B cell (primary cell): Measurements from ENCODE around the gene PRLR. TPM values are rescaled to one million over a fixed set of nuclear protein-coding genes. Genes with fewer than 3 reads are reported as not detected.

Experiments used
- ATAC-seq: fragments of 200-7000 bp; cut with Tn5 transposase; one replicate; pipeline ENCODE4 v1.10.0; 2021; ENCODE audit warnings: low read depth, mild to moderate bottlenecking, moderate number of reproducible peaks, moderate library complexity
- CTCF ChIA-PET: fragments of 350-600 bp; sonication (Branson Sonifier 250); formaldehyde crosslinking; loops from one replicate; lab custom pipeline; 2021; ENCODE audit warnings: antibody characterized with exemption, inconsistent platforms; lab: Charles Lee
- POLR2A ChIA-PET: fragments of 350-600 bp; sonication (Branson Sonifier 250); formaldehyde crosslinking; loops from one replicate; lab custom pipeline; 2021; ENCODE audit warnings: antibody characterized with exemption; lab: Charles Lee
- DNase-seq: peaks from one replicate; pipeline ENCODE4 v3.0.0; 2013
- H2AFZ ChIP-seq: 2 replicates; pipeline ENCODE4 v1.6.1; 2012; ENCODE audit warnings: mild to moderate bottlenecking, low read depth, low read length; ENCODE audit not compliant: insufficient read depth, poor library complexity, severe bottlenecking
- H3K27ac ChIP-seq, 2 donors: 1 replicate in 1 of 2; 2 replicates in 1 of 2; pipeline ENCODE4 v1.5.1; 2012 to 2013; ENCODE audit warnings: low read length in 2 of 2, mild to moderate bottlenecking in 2 of 2, moderate library complexity in 1 of 2
- H3K27me3 ChIP-seq, 4 experiments: fragments of 200-600 bp in 1 of 4; sonication (generic) in 1 of 4; replicated peaks in 1 of 4; 1 replicate in 2 of 4; 2 replicates in 2 of 4; pipeline versions ENCODE4 v1.6.1 to v1.7.0; 2013 to 2016; ENCODE audit warnings: low read length in 3 of 4, mild to moderate bottlenecking in 2 of 4, mixed read lengths in 1 of 4, moderate library complexity in 1 of 4; ENCODE audit not compliant: insufficient read depth in 4 of 4, control insufficient read depth in 3 of 4; ENCODE audit errors: control extremely low read depth in 1 of 4
- H3K36me3 ChIP-seq, 2 experiments: replicated peaks in 1 of 2; 1 replicate in 1 of 2; 2 replicates in 1 of 2; pipeline versions ENCODE4 v1.6.1 to v1.7.1; 2013; ENCODE audit warnings: low read length in 1 of 2; ENCODE audit not compliant: insufficient read depth in 2 of 2, control insufficient read depth in 1 of 2; ENCODE audit errors: control extremely low read depth in 1 of 2, extremely low read depth in 1 of 2
- H3K4me1 ChIP-seq, 2 donors: fragments of 200-600 bp in 1 of 2; sonication (generic) in 1 of 2; 1 replicate in 1 of 2; 2 replicates in 1 of 2; pipeline versions ENCODE4 v1.5.1 to v1.6.1; 2013 to 2017; ENCODE audit warnings: low read length in 2 of 2; ENCODE audit not compliant: control insufficient read depth in 2 of 2, insufficient read depth in 2 of 2
- H3K4me2 ChIP-seq: replicated peaks from 2 replicates; pipeline ENCODE3; 2012; ENCODE audit warnings: mild to moderate bottlenecking, low read depth, low read length; ENCODE audit not compliant: poor library complexity, severe bottlenecking
- H3K4me3 ChIP-seq, 5 experiments: fragments of 200-600 bp in 1 of 5; sonication (generic) in 1 of 5; 1 replicate in 3 of 5; 2 replicates in 2 of 5; pipeline versions ENCODE4 v1.5.1 to v1.7.0; 2011 to 2016; ENCODE audit warnings: low read length in 4 of 5, mild to moderate bottlenecking in 4 of 5, low read depth in 2 of 5, control low read depth in 1 of 5, moderate library complexity in 1 of 5; ENCODE audit not compliant: insufficient read depth in 1 of 5; ENCODE audit errors: control extremely low read depth in 1 of 5, extremely low read depth in 1 of 5
- H3K79me2 ChIP-seq: fragments of 200-600 bp; sonication (generic); one replicate; pipeline ENCODE4 v1.6.0; 2016; ENCODE audit warnings: low read length; ENCODE audit not compliant: control insufficient read depth, insufficient read depth
- H3K9ac ChIP-seq: fragments of 200-600 bp; sonication (generic); 2 replicates; pipeline ENCODE4 v1.6.1; 2017; ENCODE audit warnings: mild to moderate bottlenecking, low read length, moderate library complexity
- H3K9me3 ChIP-seq, 3 donors: one replicate each; pipeline versions ENCODE4 v1.6.1 to v1.7.1; 2013; ENCODE audit warnings: low read length in 2 of 3; ENCODE audit not compliant: control insufficient read depth in 2 of 3, insufficient read depth in 1 of 3; ENCODE audit errors: control extremely low read depth in 1 of 3
- H4K20me1 ChIP-seq: 2 replicates; pipeline ENCODE4 v1.6.0; 2012; ENCODE audit warnings: mild to moderate bottlenecking, low read length; ENCODE audit not compliant: insufficient read depth, control insufficient read depth, poor library complexity, severe bottlenecking
- H3K27ac Mint-ChIP-seq: one replicate; pipeline ENCODE4 v1.8.0; 2021; ENCODE audit warnings: mixed read lengths
- H3K27me3 Mint-ChIP-seq: one replicate; pipeline ENCODE4 v1.8.0; 2021; ENCODE audit warnings: mixed read lengths
- H3K4me1 Mint-ChIP-seq: one replicate; pipeline ENCODE4 v1.8.0; 2021; ENCODE audit warnings: mixed read lengths
- H3K4me3 Mint-ChIP-seq: one replicate; pipeline ENCODE4 v1.8.0; 2021; ENCODE audit warnings: mixed read lengths
- H3K9me3 Mint-ChIP-seq: one replicate; pipeline ENCODE4 v1.8.0; 2022; ENCODE audit warnings: mixed read lengths; ENCODE audit not compliant: insufficient read depth
- EZH2 ChIP-seq: IDR thresholded peaks from 2 replicates; pipeline ENCODE4 v1.6.1; 2012; ENCODE audit warnings: borderline replicate concordance, low read depth, mild to moderate bottlenecking, moderate library complexity, low read length; ENCODE audit not compliant: insufficient read depth, poor library complexity, severe bottlenecking
- WGBS: methylation state at CpG from one replicate; pipeline ENCODE4 v1.1.5; 2013; ENCODE audit warnings: missing lambda C conversion rate; ENCODE audit not compliant: insufficient coverage; 5-methylcytosine and 5-hydroxymethylcytosine counted together
- intact Hi-C: fragments of 100-400 bp; cut with micrococcal nuclease; formaldehyde crosslinking; loops from one replicate; pipeline ENCODE4 v1.10.0; 2022
- polyA plus RNA-seq: library from polyadenylated mRNA; depleted of rRNA; stranded (reverse); fragments of >200 nt; gene quantifications from 2 replicates; pipeline ENCODE4 v1.2.3, GENCODE V29; 2012
- total RNA-seq, 2 donors: library from RNA; stranded (reverse); fragments of 120-200 nt in 1 of 2; gene quantifications; 1 replicate in 1 of 2; 2 replicates in 1 of 2; pipeline versions ENCODE4 v1.2.3 to v1.2.4, GENCODE V29; 2013 to 2022
- TF ChIP-seq, protein P1 (sequence below): fragments of 200-600 bp; IDR thresholded peaks from one replicate; pipeline ENCODE4 v1.8.0; 2022; ENCODE audit warnings: antibody characterized with exemption, mild to moderate bottlenecking

The PRLR gene
- total and polyA plus RNA-seq, 2 donors (not counting 1 experiment from before 2014, with no cell fraction given): 0.39 TPM; not detected in 1

DNA sequence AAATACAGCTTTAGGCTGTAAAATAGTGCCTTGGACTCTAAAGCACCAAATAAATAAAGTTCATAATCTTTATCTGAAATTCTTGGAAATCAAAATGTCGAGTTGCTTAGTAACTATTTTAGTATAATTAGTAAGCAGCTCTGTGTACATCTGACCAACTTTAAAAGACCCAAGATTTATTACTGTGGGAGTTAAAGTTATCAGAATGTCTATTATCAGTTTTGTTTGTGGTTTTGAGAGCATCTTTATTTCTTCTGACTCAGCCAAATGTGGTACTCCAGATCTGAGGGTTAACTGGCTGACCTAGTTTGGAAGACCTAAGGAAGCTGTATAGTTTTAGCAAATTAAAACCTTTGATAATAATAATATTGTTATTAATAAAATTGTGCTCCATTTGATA, 81.2 kb downstream of the PRLR start:
- CTCF ChIA-PET: interaction anchor here (1.4 kb wide), 1 partner anchor 777 kb away, joined by 3 read pairs; no protein-coding TSS in a partner anchor
- peaks cover 5 to 7% of the 10 kb centered on the region in 2 donors for H3K4me1 ChIP-seq
- no CpG with 5 or more reads among the region's 1 CpG for WGBS
- intact Hi-C loops: no loop called here
- no peak for DNase-seq
- POLR2A ChIA-PET: no interaction called here
- ATAC-seq: no peak
- H3K4me2 ChIP-seq: no peak overlapping the region
- H3K4me3 ChIP-seq: no peak overlapping the region
- no peaks in the 10 kb centered on the region for H3K36me3 ChIP-seq
- H3K9me3 ChIP-seq: no peaks in the 10 kb centered on the region
- peaks cover 26% of the 10 kb centered on the region for H3K27me3 Mint-ChIP-seq
- no peaks in the 10 kb centered on the region for H3K79me2 ChIP-seq
- no peak for TF ChIP-seq EZH2
- TF ChIP-seq, protein P1, sequence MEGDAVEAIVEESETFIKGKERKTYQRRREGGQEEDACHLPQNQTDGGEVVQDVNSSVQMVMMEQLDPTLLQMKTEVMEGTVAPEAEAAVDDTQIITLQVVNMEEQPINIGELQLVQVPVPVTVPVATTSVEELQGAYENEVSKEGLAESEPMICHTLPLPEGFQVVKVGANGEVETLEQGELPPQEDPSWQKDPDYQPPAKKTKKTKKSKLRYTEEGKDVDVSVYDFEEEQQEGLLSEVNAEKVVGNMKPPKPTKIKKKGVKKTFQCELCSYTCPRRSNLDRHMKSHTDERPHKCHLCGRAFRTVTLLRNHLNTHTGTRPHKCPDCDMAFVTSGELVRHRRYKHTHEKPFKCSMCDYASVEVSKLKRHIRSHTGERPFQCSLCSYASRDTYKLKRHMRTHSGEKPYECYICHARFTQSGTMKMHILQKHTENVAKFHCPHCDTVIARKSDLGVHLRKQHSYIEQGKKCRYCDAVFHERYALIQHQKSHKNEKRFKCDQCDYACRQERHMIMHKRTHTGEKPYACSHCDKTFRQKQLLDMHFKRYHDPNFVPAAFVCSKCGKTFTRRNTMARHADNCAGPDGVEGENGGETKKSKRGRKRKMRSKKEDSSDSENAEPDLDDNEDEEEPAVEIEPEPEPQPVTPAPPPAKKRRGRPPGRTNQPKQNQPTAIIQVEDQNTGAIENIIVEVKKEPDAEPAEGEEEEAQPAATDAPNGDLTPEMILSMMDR: no peak
- H2AFZ ChIP-seq: no peak overlapping the region
- H3K27ac Mint-ChIP-seq: no peak overlapping the region
- H3K4me1 Mint-ChIP-seq: peaks cover 6% of the 10 kb centered on the region
- no peaks in the 10 kb centered on the region for H4K20me1 ChIP-seq
- H3K4me3 Mint-ChIP-seq: no peak overlapping the region
- no peak overlapping the region for H3K9ac ChIP-seq
- no peak overlapping the region for H3K27ac ChIP-seq
- H3K27me3 ChIP-seq: no peaks in the 10 kb centered on the region
- no peaks in the 10 kb centered on the region for H3K9me3 Mint-ChIP-seq

DNA sequence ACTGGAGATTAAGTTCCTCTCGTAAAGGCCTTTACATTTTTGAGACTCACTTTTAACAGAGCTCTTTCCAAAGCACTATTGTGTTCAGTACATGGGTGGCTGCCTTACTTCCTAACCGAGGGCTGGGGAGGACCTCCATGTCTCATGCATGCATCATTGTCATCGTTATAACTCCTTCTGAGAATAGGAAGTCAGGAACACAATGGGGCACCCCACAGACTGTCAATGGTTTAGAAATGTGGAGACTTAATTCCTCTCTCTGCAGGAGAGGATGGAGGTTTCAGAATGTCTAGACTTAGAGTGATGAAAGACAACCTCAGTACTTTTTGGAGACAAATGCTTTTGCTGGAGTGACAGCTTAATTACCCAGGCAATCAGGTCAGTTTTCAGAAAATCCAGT, 83.9 kb downstream of the PRLR start:
- Histone ChIP-seq H3K9me3 (no peaks in the 10 kb centered on the region), H3K36me3 (no peaks in the 10 kb centered on the region), H3K27ac (no peak overlapping the region), H3K27me3 (no peaks in the 10 kb centered on the region), H3K4me2 (no peak overlapping the region), H4K20me1 (no peaks in the 10 kb centered on the region), H3K4me3 (no peak overlapping the region), H2AFZ (no peak overlapping the region), H3K79me2 (no peaks in the 10 kb centered on the region), H3K9ac (no peak overlapping the region), H3K4me1 (no peaks in the 10 kb centered on the region)
- 93% methylated on average over 2 of the region's 3 CpGs for WGBS
- DNase-seq (no peak), ATAC-seq (no peak)
- TF ChIP-seq, protein P1: no peak
- TF ChIP-seq EZH2: no peak
- Mint-ChIP-seq H3K27ac (no peak overlapping the region), H3K27me3 (peaks cover 28% of the 10 kb centered on the region), H3K4me1 (no peaks in the 10 kb centered on the region), H3K4me3 (no peak overlapping the region), H3K9me3 (no peaks in the 10 kb centered on the region)
- CTCF ChIA-PET: no interaction called here
- POLR2A ChIA-PET: no interaction called here
- intact Hi-C loops: no loop called here
